ENCODE results near the gene SCAI.

DNA sequence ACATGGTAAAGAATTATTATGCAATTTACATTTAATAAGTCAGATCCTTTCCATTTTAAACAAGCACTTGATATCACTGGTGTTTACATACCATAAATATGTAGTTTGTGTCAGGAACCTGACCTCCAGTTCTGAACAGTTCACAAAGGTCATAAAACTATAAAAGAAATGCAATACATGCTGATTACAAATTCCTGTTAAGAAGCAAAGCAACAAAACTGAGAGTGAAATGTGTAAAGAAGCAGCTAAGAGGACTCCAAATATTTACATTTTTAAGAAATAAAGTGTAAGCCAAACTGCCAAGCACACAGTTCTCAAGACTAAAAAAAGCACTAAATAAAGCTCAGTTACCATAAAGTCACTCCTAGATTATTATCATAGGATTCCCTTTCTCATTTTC is 17.4 kb upstream of the SCAI start:
- TF ChIP-seq, protein P1, sequence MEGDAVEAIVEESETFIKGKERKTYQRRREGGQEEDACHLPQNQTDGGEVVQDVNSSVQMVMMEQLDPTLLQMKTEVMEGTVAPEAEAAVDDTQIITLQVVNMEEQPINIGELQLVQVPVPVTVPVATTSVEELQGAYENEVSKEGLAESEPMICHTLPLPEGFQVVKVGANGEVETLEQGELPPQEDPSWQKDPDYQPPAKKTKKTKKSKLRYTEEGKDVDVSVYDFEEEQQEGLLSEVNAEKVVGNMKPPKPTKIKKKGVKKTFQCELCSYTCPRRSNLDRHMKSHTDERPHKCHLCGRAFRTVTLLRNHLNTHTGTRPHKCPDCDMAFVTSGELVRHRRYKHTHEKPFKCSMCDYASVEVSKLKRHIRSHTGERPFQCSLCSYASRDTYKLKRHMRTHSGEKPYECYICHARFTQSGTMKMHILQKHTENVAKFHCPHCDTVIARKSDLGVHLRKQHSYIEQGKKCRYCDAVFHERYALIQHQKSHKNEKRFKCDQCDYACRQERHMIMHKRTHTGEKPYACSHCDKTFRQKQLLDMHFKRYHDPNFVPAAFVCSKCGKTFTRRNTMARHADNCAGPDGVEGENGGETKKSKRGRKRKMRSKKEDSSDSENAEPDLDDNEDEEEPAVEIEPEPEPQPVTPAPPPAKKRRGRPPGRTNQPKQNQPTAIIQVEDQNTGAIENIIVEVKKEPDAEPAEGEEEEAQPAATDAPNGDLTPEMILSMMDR (IDR thresholded peaks at IDR 0.05), result no peak
- TF ChIP-seq POLR2A (IDR thresholded peaks at IDR 0.05), result no peak
